GM12878 (cell line): ENCODE data around the gene ASCL4.

Source experiments
- CREB1 ChIP-seq: IDR thresholded peaks from 2 replicates; pipeline ENCODE4 v1.6.1; 2012; ENCODE audit warnings: low read depth, mild to moderate bottlenecking, inconsistent platforms
- CTCF ChIP-seq, 3 experiments: IDR thresholded peaks in 2 of 3; conservative IDR thresholded peaks in 1 of 3; 2 replicates each; pipeline ENCODE4 v1.5.1; 2011; ENCODE audit warnings: low read depth in 3 of 3, low read length in 3 of 3, mild to moderate bottlenecking in 3 of 3, control low read depth in 2 of 3, moderate library complexity in 2 of 3, inconsistent platforms in 1 of 3, mixed read lengths in 1 of 3; ENCODE audit not compliant: control insufficient read depth in 2 of 3, insufficient read depth in 1 of 3; ENCODE audit errors: extremely low read depth in 1 of 3
- EZH2 ChIP-seq: IDR thresholded peaks from 2 replicates; pipeline ENCODE4 v1.6.1; 2012; ENCODE audit warnings: low read depth, mild to moderate bottlenecking, control low read depth, inconsistent platforms, low read length, borderline replicate concordance; ENCODE audit not compliant: control insufficient read depth
- SMC3 ChIP-seq: IDR thresholded peaks from 2 replicates; pipeline ENCODE4 v1.6.1; 2011; ENCODE audit warnings: low read length, improper control_type of control experiment, borderline replicate concordance
- YY1 ChIP-seq: IDR thresholded peaks from 2 replicates; pipeline ENCODE4 v1.6.1; 2011; ENCODE audit warnings: low read depth, mild to moderate bottlenecking, low read length

GRCh38 chr12:107783406-107784376 lies 9.2 kb downstream of the ASCL4 start:
- TF ChIP-seq CREB1 = no peak
- TF ChIP-seq YY1 = no peak
- TF ChIP-seq CTCF (IDR thresholded peaks at IDR 0.05 in 2 of 3, conservative IDR thresholded peaks at IDR 0.05 in 1 of 3; ENCODE audit: control insufficient read depth in 2 of 3, extremely low read depth in 1 of 3, insufficient read depth in 1 of 3, low read depth in 3 of 3, low read length in 3 of 3) = no peak
- TF ChIP-seq EZH2 = no peak
- TF ChIP-seq SMC3 = no peak
